Measurements from ENCODE around the gene DEDD2.

DEDD2 gene

DNA sequence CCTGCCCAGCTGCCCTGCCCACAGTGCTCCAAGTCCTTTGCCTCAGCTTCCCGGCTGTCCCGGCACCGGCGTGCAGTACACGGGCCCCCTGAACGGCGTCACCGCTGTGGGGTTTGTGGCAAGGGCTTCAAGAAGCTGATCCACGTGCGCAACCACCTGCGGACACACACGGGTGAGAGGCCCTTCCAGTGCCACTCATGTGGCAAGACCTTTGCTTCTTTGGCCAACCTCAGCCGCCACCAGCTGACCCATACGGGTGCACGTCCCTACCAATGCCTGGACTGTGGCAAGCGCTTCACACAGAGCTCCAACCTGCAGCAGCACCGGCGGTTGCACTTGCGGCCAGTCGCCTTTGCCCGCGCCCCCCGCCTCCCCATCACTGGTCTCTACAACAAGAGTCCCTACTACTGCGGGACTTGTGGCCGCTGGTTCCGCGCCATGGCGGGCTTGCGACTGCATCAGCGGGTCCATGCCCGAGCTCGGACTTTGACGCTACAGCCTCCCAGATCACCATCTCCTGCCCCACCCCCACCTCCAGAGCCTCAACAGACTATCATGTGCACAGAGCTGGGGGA is 8.3 kb upstream of the DEDD2 start:
- FAIRE-seq = no peak
- no peak for TF ChIP-seq POLR2A (IDR thresholded peaks at IDR 0.05; ENCODE audit: low read depth, low read length)
- DNase-seq (ENCODE audit: insufficient read length, low spot score) = no peak

- TF ChIP-seq POLR2A (IDR thresholded peaks at IDR 0.05; ENCODE audit: low read depth, low read length) = no peak
- no peak for FAIRE-seq
- DNase-seq (ENCODE audit: insufficient read length, low spot score) = no peak
These were observed 7.7 kb upstream of the DEDD2 start for GRCh38 chr19:42224940-42225717.

DNA sequence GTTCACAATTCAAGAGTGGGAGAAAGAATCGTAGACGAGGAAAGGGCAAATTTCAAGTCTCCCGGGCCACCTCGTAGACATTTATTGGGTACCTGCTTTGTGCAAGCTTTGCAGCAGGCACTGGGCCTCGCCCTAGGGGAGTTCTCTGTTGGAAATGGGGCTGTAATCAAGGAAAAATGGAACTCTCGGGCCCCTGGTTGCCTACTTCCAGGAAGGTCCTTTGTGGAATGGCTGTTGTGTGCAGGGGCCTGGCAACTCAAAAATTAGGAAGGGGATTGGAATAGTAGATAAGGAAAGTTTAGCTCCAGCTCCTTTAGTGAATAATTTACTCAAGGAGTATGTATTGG is 3.2 kb upstream of the DEDD2 start:
- no peak for DNase-seq (ENCODE audit: insufficient read length, low spot score)
- FAIRE-seq = no peak
- no peak for TF ChIP-seq POLR2A (IDR thresholded peaks at IDR 0.05; ENCODE audit: low read depth, low read length)

DNA sequence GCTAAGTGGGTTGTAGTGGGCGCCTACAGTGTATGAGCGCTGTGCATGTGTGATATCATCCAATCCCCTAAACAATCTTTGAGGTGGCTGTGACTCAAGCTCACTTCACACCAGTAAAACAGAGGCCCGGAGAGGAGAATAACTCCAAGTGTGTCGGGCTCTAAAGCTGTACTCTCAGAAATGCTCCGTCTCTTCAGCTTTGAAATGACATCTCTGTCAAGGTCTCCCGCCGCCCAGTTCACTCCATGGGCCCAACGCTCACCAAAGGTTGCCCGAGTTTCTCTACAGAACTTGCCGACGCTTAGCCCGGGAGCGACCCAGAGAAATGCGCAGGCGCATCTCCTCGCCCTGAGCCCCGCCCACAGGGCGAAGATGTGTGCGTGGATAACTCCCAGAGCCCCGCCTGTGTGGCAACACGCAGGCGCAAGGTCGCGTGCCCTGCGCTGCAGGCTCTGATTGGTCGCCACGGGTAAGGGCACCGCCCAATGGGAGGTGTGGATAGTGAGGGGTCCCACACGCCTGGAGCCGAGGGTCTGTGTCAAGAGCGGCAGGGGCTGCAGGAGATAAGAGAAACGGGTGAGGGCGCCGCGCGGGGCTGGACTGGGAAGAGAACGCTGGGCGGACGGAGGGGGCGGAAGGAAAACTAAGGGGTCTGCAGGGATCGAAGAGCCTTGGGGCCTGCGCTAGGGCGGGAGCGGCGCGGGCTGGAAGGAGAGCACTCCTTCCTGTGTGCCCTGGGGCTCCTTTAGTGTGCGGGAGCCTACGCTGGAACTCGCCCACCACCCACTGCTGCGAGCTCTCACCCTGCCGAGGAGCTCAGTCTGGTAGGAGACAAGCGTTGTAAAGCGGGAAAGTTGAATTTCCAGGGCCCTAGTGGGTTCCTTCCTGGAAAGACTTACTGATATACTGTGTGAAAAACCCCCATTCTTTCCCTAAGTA is 2.6 kb upstream of the DEDD2 start, which contains the start of gene ZNF526:
Gene ZNF526 (plus strand): TSS at position 501 of the 939 bp plus-strand sequence. CDS start 4,092 bp downstream, outside the sequence.
- peak; percentile 52 for FAIRE-seq
- TF ChIP-seq POLR2A (IDR thresholded peaks at IDR 0.05; ENCODE audit: low read depth, low read length) = peak; percentile 64
- peak; percentile 99 for DNase-seq (ENCODE audit: insufficient read length, low spot score)

- DNase-seq (ENCODE audit: insufficient read length, low spot score) (no peak), FAIRE-seq (no peak)
- TF ChIP-seq POLR2A (IDR thresholded peaks at IDR 0.05; ENCODE audit: low read depth, low read length) = no peak
These were observed 591 bp downstream of the DEDD2 start for GRCh38 chr19:42216653-42217519.

DNA sequence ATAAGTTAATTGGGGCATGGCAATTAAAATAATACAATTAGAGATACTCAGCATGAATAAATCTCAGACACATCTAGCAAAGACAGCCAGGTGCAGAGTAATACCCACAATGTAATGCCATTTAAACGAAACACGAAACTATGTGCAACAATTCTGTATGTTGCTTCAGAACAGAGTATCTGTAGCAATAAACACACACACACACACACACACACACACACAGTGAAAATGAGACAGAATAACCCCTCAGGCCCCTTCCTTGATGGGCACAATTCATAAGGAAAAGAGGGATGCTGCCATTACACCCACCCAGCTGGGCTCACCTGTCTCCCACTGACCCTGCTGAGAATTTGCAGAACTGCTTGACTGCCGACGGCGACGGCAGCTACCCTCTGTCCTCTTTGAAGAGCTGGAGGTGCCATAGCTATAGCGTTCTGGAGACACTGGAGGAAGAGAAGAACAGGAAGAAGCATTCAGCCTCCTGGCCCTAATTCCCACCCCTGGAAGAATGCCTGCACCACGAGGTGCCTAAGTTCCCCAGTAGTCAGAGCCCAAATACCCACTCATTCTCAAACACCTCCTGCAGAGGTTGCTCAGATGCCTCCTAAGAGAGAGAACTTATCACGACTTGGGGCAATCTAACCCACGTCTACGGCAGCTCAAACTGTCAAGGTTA is 2.5 kb downstream of the DEDD2 start:
- TF ChIP-seq POLR2A (IDR thresholded peaks at IDR 0.05; ENCODE audit: low read depth, low read length) = no peak
- FAIRE-seq (no peak), DNase-seq (ENCODE audit: insufficient read length, low spot score) (no peak)

- no peak for TF ChIP-seq POLR2A (IDR thresholded peaks at IDR 0.05; ENCODE audit: low read depth, low read length)
- DNase-seq (ENCODE audit: insufficient read length, low spot score) = no peak
- FAIRE-seq = no peak
These were observed 4.6 kb downstream of the DEDD2 start for GRCh38 chr19:42212886-42213285.

DNA sequence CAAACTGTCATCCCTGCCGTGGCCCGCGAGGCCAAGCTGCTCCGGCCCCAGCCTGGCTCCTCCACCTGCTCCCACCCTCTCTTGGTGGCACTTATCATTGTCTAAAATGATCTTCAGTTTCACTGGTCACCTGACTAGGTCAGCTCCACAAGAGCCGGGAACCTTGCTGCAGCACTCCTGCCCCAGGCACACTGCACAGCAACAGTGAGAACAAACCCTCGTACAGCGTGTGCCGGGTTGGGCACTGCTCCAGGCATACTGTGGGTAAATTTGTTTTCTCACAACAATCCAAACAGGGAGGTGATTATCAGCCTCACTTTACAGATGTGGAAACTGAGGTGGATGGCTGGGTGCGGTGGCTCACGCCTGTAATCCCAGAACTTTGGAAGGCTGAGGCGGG is 8.9 kb downstream of the DEDD2 start:
- FAIRE-seq (no peak), DNase-seq (ENCODE audit: insufficient read length, low spot score) (no peak)
- TF ChIP-seq POLR2A (IDR thresholded peaks at IDR 0.05; ENCODE audit: low read depth, low read length) = no peak

GRCh38 chr19:42207767-42208271 is 9.7 kb downstream of the DEDD2 start:
- FAIRE-seq (no peak), DNase-seq (ENCODE audit: insufficient read length, low spot score) (peak; percentile 98)
- no peak for TF ChIP-seq POLR2A (IDR thresholded peaks at IDR 0.05; ENCODE audit: low read depth, low read length)

- DNase-seq (ENCODE audit: insufficient read length, low spot score) (peak; percentile 99), FAIRE-seq (peak; percentile 45)
- no peak for TF ChIP-seq POLR2A (IDR thresholded peaks at IDR 0.05; ENCODE audit: low read depth, low read length)
These were observed 10.4 kb downstream of the DEDD2 start for GRCh38 chr19:42206871-42207755.

GRCh38 chr19:42204664-42205063 is 12.8 kb downstream of the DEDD2 start:
- no peak for DNase-seq (ENCODE audit: insufficient read length, low spot score)
- no peak for FAIRE-seq

GRCh38 chr19:42203700-42204099 is 13.8 kb downstream of the DEDD2 start:
- no peak for FAIRE-seq
- TF ChIP-seq POLR2A (IDR thresholded peaks at IDR 0.05; ENCODE audit: low read depth, low read length) = no peak
- no peak for DNase-seq (ENCODE audit: insufficient read length, low spot score)

More at GRCh38 chr19:42204664-42205063, 12.8 kb downstream of the DEDD2 start:
- TF ChIP-seq POLR2A (IDR thresholded peaks at IDR 0.05; ENCODE audit: low read depth, low read length) = no peak

All from H54 (cell line).